ENCODE data around the gene MYBBP1A. TPM values are rescaled to one million over a fixed set of nuclear protein-coding genes. Genes with fewer than 3 reads are reported as not detected.

The MYBBP1A gene
- total RNA-seq, 4 donors from 2014 or later: 53.9 to 83.7 (median 54.5) TPM

DNA sequence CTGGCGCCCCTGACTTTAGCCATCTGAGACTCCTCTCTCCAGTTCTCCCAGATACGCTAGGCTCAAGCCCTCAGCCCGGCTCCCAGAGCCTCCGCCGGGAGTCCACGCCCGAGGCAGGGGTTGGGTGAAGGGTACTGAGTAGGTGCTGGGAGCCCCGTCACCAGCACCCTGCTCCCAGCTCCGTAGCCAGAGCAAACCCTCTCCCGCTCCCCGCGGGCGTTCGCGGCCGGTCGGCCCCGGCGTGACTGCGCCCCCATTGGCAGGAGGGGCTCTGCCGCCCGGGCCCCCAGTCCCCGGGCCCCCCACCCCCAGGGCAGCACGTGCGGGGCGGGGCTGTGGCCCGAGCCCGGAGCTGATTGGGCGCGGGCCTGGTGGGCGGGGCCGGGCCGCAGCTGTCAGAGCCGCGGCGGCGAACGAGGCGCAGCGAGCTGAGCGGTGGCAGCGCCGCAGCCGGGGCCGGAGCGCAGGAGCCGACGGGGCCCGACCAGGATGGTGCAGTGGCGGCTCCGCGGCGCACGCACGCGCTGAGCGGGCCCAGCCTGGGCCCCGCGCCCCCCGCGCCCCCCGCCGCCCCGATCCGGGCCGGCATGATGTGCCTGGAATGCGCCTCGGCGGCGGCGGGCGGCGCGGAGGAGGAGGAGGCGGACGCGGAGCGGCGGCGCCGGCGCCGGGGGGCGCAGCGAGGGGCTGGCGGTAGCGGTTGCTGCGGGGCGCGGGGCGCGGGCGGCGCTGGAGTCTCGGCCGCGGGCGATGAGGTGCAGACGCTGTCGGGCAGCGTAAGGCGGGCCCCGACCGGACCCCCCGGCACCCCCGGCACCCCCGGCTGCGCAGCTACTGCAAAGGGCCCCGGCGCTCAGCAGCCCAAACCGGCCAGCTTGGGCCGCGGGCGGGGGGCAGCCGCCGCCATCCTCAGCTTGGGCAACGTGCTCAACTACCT, 56.5 kb downstream of the MYBBP1A start, which contains the start of gene SPNS2:
Gene SPNS2 (plus strand): TSS at position 421 of the 937 bp plus-strand sequence. CDS start 167 bp downstream, at position 588.
- TF ChIP-seq, protein P1, sequence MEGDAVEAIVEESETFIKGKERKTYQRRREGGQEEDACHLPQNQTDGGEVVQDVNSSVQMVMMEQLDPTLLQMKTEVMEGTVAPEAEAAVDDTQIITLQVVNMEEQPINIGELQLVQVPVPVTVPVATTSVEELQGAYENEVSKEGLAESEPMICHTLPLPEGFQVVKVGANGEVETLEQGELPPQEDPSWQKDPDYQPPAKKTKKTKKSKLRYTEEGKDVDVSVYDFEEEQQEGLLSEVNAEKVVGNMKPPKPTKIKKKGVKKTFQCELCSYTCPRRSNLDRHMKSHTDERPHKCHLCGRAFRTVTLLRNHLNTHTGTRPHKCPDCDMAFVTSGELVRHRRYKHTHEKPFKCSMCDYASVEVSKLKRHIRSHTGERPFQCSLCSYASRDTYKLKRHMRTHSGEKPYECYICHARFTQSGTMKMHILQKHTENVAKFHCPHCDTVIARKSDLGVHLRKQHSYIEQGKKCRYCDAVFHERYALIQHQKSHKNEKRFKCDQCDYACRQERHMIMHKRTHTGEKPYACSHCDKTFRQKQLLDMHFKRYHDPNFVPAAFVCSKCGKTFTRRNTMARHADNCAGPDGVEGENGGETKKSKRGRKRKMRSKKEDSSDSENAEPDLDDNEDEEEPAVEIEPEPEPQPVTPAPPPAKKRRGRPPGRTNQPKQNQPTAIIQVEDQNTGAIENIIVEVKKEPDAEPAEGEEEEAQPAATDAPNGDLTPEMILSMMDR (IDR thresholded peaks at IDR 0.05): no peak
- no peak for TF ChIP-seq POLR2A (IDR thresholded peaks at IDR 0.05)
- intact Hi-C loops (cut with DNase I; ENCODE audit: low total_unique reads): no loop called here
- 0% methylated on average over 4 to 11 of the region's 117 CpGs for WGBS, 2 donors
- peak within 1 kb of the TSS; percentile 2 for H3K4me3 ChIP-seq (ENCODE audit: low read depth, poor library complexity, severe bottlenecking)
- no peak for DNase-seq (ENCODE audit: low spot score in 2 of 2)

GRCh38 chr17:4497101-4497824, 57.9 kb downstream of the MYBBP1A start:
- 47 to 49% methylated on average over 23 of the region's 23 CpGs for WGBS, 2 donors
- no peak for DNase-seq (ENCODE audit: low spot score in 2 of 2)
- intact Hi-C loops (cut with DNase I; ENCODE audit: low total_unique reads): no loop called here
- H3K4me3 ChIP-seq (ENCODE audit: low read depth, poor library complexity, severe bottlenecking): no peak overlapping the region
- no peak for TF ChIP-seq POLR2A (IDR thresholded peaks at IDR 0.05)
- TF ChIP-seq, protein P1 (IDR thresholded peaks at IDR 0.05): no peak

- DNase-seq (ENCODE audit: low spot score in 2 of 2): no peak
- no peak overlapping the region for H3K4me3 ChIP-seq (ENCODE audit: low read depth, poor library complexity, severe bottlenecking)
- intact Hi-C loops (cut with DNase I; ENCODE audit: low total_unique reads): no loop called here
- TF ChIP-seq POLR2A (IDR thresholded peaks at IDR 0.05): no peak
- TF ChIP-seq, protein P1 (IDR thresholded peaks at IDR 0.05): no peak
- 30 to 34% methylated on average over 20 of the region's 20 CpGs for WGBS, 2 donors
These were observed 62.2 kb downstream of the MYBBP1A start for GRCh38 chr17:4492721-4493561.

DNA sequence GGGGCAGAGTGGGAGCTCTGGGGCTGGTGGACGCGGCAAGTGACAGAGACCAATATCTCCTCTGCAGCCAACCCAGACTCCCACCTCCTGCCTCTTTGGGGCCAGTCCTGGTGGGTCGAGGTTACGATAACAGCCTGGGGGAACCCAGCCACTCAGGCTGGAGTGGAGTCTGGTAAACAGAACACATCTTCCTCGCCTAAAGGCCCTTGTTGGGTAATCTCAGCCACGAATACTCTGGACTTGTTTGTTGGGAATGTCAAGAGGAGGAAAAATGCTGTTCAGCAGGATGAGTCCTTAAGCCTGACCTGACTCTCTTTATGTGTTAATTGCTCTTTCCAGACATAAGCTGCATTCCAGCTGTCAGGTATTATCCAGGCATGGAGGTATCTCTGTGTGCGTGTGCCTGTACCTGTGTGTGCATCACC, 64.5 kb downstream of the MYBBP1A start:
- intact Hi-C loops (cut with DNase I; ENCODE audit: low total_unique reads): no loop called here
- H3K4me3 ChIP-seq (ENCODE audit: low read depth, poor library complexity, severe bottlenecking): no peak overlapping the region
- WGBS, 2 donors: 69 to 76% methylated on average over 7 of the region's 7 CpGs
- DNase-seq (ENCODE audit: low spot score in 2 of 2): no peak
- TF ChIP-seq, protein P1 (IDR thresholded peaks at IDR 0.05): no peak
- TF ChIP-seq POLR2A (IDR thresholded peaks at IDR 0.05): no peak

DNA sequence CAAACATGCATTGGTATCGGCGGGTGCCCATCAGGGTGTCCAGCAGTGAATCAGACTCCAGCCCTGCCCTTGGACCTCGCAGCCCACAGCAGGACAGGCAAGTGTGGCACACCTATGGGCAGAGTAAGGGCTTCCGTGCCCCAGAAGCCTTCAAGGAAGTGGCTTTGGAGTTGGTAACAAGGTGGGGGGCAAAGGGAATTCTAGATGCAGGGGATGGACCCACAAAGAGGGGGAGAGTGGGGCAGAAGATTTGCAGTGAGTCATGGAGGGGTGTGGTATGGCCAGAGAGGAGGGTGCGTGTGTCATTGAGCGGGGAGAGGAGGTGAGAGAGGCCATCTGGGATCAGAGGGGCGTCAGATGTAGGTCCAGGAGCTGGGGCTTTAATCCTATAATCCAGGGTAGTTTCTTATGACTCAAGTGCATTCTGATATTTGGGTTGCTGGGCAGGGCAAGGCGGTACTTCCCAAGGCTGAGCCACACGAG, 65.0 kb downstream of the MYBBP1A start:
- no peak overlapping the region for H3K4me3 ChIP-seq (ENCODE audit: low read depth, poor library complexity, severe bottlenecking)
- WGBS, 2 donors: 75 to 81% methylated on average over 9 of the region's 9 CpGs
- intact Hi-C loops (cut with DNase I; ENCODE audit: low total_unique reads): no loop called here
- DNase-seq (ENCODE audit: low spot score in 2 of 2): no peak
- TF ChIP-seq, protein P1 (IDR thresholded peaks at IDR 0.05): no peak
- TF ChIP-seq POLR2A (IDR thresholded peaks at IDR 0.05): no peak
